ENCODE measurements around the gene PIGM.

Gene PIGM

DNA sequence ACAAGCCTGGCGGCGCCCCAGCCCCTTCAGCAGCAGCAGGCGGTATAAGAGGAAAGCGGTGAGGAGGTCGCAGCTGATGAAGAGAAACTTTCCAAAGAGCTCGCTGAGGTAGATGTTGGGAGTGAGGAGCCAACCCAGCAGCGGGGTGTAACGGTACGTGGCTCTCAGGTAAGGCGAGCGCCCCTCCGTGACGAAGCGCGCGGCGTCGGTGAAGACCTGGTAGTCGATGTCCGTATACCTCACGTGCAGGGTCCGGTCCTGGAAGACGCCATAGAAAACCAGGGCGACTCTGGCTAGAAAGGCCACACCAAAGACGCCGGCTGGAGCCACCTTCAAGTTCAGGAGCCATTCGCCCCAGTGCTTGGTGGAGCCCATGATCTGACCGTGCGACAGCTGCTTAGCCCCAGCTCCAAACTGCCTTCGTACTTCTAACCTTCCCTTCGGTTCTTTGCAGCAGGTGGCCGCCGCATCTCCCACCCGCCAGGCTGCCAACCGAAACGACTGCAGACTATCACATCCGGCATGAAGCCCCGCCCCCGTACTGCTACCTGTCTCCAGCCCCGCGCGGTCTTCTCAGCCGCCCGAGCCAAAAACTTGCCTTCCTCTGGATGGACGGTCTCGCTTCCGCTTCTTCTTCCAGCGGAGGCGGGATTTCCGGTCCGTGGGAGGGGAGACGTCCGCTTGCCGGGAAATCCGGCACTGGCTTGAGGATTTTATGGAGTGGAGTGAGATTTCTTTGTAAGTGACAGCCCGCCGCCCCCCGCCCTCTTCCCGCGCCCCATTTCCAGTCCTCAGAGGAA is at the start of gene PIGM:
Gene PIGM (minus strand): TSS at position 626 of the 800 bp plus-strand sequence. CDS start 251 bp downstream, at position 375.
- DNase-seq (peak; percentile 89 to 95), ATAC-seq (peak; percentile 99)
- Mint-ChIP-seq H3K9me3 (no peaks in the 10 kb centered on the region), H3K27ac (peak within 1 kb of the TSS; percentile 81 to 94), H3K4me1 (peaks cover 48% of the 10 kb centered on the region), H3K27me3 (no peaks in the 10 kb centered on the region), H3K4me3 (peak within 1 kb of the TSS; percentile 98 to 99)

DNA sequence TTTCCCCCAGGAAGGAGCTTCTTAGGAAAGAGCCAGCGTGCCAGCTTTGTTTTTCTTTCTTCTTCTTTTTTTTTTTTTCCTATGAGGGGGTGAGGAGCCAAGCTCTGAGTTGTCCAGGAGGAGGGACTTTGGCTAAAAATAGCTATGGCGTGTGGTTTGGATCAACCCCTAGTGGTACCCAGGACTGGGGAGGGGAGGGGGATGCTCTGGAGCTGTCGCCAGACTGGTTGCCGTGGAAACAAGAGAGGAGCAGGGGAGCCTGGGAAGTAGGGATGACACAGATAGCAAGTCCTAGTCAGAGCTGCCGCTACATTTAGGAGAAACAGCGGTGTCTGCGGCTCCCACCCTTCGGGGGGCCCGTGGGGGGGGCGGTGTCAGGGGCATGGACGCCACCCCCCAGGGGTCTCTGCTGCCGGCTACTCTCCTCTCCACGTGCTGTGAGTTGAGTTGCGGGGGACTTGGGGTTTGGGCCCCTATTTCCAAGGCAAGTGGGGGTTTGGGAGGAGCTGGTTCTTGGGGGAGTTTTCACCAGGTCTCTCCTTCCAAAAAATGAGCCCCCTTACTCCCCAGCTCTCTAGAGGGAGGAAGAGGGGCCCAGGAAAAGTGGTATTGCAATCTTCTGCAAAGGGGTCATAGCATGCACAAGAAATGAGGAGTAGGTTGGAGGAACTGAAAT is 49.6 kb upstream of the PIGM start, which contains the start of gene KCNJ9:
Gene KCNJ9 (plus strand): TSS at position 278 of the 676 bp plus-strand sequence. CDS start 2,493 bp downstream, outside the sequence.
- no peak within 1 kb of the TSS for H3K4me3 Mint-ChIP-seq
- peaks cover 26% of the 10 kb centered on the region for H3K4me1 Mint-ChIP-seq
- DNase-seq (no peak), ATAC-seq (no peak)
- no peaks in the 10 kb centered on the region for H3K9me3 Mint-ChIP-seq
- no peak within 1 kb of the TSS for H3K27ac Mint-ChIP-seq
- peaks cover 61% of the 10 kb centered on the region for H3K27me3 Mint-ChIP-seq

DNA sequence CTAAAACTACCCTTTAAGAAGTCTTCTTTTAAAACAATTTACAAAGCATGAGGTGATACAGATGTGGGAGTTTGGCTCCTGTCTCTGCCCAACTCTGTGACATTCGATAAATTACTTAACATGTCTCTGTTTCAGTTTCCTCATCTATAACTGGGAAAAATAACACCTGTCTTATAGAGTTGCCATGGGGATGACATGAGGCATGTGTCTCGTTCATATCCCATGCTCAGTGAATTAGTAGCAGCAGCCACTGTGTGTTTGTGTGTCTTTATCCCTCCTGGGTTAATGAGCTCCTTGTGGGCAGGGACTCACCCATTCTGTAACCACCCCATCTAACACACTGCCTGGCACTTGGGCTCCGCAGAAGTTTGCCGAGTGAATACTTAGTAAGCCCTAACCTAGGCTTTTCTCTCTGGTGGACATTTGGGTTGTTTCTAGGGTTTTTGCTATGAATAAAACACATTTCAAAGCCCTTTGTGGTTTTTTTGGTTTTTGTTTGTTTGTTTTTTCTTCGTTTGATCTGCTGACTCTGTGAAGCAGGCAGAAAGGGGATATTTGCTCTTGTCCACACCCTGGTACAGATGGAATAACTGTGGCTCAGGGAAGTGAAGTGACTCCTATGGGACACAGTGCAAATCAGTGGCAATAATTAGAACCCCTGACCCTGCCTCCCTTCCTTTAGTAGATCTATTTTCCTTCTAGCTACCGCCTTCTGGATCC is 48.8 kb upstream of the PIGM start:
- DNase-seq, result no peak
- no peak overlapping the region for H3K4me3 Mint-ChIP-seq
- peaks cover 21% of the 10 kb centered on the region for H3K4me1 Mint-ChIP-seq
- H3K9me3 Mint-ChIP-seq, result no peaks in the 10 kb centered on the region
- no peak overlapping the region for H3K27ac Mint-ChIP-seq
- ATAC-seq, result no peak
- H3K27me3 Mint-ChIP-seq, result peaks cover 69% of the 10 kb centered on the region

DNA sequence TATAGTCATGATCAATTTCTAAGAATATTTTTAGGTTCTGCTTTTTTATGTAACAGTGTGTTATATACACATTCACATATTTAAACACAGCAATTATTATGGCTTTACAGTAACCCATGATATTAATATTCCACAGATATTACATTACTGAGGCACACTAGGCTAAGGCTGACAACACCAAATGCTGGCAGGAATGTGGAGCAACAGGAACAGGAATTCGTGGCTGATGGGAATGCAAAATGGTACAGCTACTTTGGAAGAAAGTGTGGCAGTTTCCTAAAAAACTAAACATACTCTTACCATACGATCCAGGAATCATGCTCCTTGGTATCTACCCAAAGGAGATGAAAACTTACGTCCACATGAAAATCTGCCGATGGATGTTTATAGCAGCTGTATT is 47.7 kb upstream of the PIGM start:
- DNase-seq (no peak), ATAC-seq (no peak)
- no peaks in the 10 kb centered on the region for H3K9me3 Mint-ChIP-seq
- no peak overlapping the region for H3K27ac Mint-ChIP-seq
- H3K4me1 Mint-ChIP-seq, result peaks cover 19% of the 10 kb centered on the region
- H3K4me3 Mint-ChIP-seq, result no peak overlapping the region
- peaks cover 78% of the 10 kb centered on the region for H3K27me3 Mint-ChIP-seq

DNA sequence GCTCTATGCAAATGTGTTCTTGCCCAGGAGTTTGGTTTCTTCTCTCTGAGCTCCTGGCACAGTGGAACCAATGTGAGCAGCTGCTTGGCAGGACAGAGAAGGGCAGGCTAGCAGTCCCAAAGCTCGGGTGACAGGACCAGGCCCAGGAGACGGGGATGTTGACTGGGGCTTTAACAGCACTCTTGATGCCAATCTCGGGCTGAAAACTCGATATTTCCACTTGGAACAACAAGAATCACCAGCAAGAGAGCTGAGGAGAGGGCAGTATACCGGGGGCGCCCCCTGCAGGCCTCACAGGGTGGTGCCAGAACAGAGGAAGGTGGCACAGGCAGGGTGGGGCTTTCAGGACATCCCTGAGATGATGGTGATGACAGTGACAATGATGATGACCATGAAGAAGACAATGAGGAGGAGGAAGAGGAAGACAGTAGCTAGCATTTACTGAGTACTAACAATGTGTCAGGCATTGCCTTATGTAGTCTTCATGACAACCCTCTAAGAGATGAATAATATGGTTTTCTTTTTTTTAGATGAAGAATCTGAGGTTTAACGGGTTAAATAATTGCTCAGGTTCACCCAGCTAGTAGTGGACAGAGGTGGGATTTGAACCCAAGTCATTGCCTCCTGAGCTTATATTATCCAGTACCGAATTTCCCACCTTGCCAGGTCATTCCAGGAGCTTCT is 46.9 kb upstream of the PIGM start:
- ATAC-seq (peak; percentile 91), DNase-seq (peak; percentile 67 to 73)
- Mint-ChIP-seq H3K27ac (no peak overlapping the region), H3K4me1 (peaks cover 13% of the 10 kb centered on the region), H3K4me3 (no peak overlapping the region), H3K9me3 (no peaks in the 10 kb centered on the region), H3K27me3 (peaks cover 81% of the 10 kb centered on the region)

DNA sequence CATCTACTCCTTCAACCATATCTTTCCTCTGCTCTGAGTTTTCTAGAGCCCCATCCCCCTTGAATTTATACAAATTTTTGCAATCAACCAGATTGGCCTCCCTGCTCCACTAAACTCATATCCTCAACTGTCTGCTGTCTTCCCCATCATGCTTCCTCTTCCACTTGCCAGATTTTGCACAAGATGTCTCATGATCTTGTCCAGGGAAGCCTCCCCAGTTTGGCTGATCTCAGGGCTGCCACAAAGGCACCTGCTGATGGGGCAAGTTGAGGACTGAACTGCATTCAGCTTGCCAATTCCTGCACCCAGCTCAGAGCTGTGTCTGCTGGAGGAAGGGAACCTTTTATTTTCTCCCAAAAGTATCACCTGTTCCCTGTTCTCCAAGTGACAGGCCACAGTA is 45.7 kb upstream of the PIGM start:
- Mint-ChIP-seq H3K27me3 (peaks cover 76% of the 10 kb centered on the region), H3K9me3 (no peaks in the 10 kb centered on the region), H3K4me3 (no peak overlapping the region), H3K4me1 (peaks cover 13% of the 10 kb centered on the region), H3K27ac (no peak overlapping the region)
- no peak for ATAC-seq
- no peak for DNase-seq

DNA sequence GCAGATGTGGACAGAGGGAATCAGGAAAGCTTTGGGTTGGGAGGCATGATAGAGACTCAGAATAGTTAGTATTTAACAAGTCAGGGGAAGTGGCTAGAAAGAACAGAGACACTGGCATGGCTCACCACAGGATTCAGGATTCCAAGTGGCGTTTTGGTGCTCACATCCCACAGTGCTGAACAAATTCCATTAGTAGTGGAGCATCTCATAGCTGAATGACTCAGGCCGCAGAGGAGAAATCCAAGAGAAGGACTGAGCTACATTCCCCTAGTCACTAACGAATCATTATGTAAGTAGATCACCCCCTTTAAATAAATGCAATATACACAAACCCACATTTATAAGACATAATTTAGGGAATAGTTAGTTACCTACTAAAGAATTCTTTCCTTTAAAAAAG is 44.5 kb upstream of the PIGM start:
- Mint-ChIP-seq H3K4me3 (no peak overlapping the region), H3K27me3 (peaks cover 75% of the 10 kb centered on the region), H3K9me3 (no peaks in the 10 kb centered on the region), H3K27ac (no peak overlapping the region), H3K4me1 (peaks cover 9% of the 10 kb centered on the region)
- DNase-seq (no peak), ATAC-seq (no peak)

DNA sequence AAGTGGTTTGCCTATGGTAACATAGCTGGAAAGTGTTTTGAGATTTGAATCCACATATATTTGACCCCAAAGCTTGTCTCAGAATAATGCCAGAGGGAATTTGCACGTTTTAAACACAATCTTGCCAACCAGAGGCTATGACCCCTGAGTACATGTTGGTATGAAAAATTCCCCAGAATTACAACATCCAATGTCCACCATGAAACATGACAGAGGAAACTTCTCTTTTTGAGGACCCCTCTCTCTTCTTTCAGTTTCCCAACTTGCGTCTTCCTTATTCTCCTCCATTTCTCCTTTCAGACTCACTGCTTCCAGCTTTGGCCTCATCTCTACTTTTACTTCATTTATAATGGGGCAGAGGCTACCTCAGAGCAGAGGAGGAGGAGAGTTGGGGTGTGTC is 44.0 kb upstream of the PIGM start:
- peaks cover 5% of the 10 kb centered on the region for H3K4me1 Mint-ChIP-seq
- peaks cover 75% of the 10 kb centered on the region for H3K27me3 Mint-ChIP-seq
- H3K4me3 Mint-ChIP-seq, result no peak overlapping the region
- DNase-seq (no peak), ATAC-seq (no peak)
- no peaks in the 10 kb centered on the region for H3K9me3 Mint-ChIP-seq
- H3K27ac Mint-ChIP-seq, result no peak overlapping the region

DNA sequence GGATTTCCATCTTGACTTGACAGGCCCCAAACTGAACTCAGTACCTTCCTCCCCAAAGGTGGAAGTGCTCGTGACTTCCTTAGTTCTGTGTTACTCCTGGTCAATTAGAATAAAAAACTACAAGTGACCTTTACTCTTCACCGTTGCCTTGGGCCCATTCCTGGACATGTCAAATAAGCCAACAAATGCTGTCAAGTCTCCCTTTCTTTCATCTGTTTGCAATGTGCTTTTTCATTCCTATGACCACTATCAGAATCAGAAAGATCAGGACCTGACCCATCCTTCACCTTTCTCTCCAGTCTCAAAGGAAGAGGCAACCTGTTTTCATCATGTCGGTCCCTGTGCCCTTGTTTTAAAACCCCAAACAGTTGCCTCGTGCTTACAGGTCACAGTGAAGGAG is 43.1 kb upstream of the PIGM start:
- Mint-ChIP-seq H3K4me1 (peaks cover 10% of the 10 kb centered on the region), H3K27ac (no peak overlapping the region), H3K9me3 (no peaks in the 10 kb centered on the region), H3K4me3 (no peak overlapping the region), H3K27me3 (peaks cover 75% of the 10 kb centered on the region)
- ATAC-seq (no peak), DNase-seq (no peak)

DNA sequence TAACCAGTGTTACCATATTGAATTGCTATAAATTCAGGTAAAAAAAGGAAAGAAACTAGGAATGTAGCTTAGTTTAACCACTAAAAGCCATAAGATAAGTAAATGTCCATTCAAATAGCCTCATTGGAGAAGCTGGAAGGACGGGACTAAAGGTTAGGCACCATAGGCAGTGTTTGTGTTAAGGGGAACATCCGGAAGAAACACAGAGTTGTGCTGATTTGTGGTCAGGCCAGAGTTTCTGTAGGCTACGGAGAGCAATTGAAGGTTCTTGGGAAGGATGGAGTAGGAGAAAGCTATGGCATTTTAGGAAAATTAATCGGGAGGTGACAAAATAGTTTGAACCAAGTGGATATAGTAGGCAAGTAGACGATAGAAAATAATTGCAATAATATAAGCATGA is 39.5 kb upstream of the PIGM start:
- H3K4me3 Mint-ChIP-seq, result no peak overlapping the region
- peaks cover 15% of the 10 kb centered on the region for H3K4me1 Mint-ChIP-seq
- H3K27me3 Mint-ChIP-seq, result peaks cover 64% of the 10 kb centered on the region
- no peak overlapping the region for H3K27ac Mint-ChIP-seq
- ATAC-seq (no peak), DNase-seq (no peak)
- no peaks in the 10 kb centered on the region for H3K9me3 Mint-ChIP-seq

DNA sequence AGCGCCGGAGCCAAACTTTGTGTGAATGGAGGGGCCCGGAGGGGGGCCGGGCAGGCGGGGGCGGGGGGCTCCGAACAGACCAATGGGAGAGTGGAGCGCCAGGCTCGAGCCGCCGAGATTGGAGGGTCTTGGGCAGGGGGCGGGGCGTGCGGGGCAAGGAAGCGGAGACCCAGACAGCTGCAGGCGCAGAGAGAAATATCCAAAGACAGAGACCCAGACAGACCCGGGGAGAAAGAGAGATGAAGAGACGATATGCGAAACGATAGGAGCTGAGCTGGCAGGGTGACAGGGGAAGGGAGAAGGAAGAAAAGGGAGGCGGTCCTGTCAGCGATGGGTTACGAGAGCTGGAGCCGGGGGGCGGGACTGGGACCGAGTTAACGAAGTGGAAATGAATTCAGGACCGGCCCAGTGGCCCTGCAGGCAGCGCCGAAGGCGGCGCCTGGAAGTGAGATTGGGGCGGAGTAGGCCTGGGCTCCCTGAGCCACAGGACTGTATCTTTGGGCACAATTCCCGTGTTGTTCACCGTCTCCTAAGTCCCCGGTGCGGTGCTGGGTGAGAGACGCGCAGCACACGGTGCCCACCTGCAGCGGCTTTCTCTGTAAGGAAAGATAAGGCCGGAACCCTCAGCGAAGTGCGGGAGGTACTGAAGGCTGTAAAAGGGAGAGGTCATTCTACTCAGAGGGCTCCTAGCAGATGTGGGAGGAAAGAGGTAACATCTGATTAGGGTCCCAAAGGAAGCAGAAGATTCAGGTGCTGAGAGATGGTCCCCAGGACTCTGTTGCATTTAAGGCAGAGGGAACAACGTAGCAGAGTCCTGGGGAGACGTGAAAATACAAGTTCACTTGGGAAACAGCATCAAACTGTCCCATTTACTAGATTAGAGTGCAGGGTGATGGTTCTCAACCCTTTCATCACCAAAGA is 38.7 kb upstream of the PIGM start:
- Mint-ChIP-seq H3K27me3 (peaks cover 57% of the 10 kb centered on the region), H3K4me3 (peak overlapping the region; percentile 84 to 93), H3K4me1 (peaks cover 15% of the 10 kb centered on the region), H3K27ac (no peak overlapping the region), H3K9me3 (no peaks in the 10 kb centered on the region)
- ATAC-seq (peak; percentile 84), DNase-seq (peak; percentile 51 to 62)

DNA sequence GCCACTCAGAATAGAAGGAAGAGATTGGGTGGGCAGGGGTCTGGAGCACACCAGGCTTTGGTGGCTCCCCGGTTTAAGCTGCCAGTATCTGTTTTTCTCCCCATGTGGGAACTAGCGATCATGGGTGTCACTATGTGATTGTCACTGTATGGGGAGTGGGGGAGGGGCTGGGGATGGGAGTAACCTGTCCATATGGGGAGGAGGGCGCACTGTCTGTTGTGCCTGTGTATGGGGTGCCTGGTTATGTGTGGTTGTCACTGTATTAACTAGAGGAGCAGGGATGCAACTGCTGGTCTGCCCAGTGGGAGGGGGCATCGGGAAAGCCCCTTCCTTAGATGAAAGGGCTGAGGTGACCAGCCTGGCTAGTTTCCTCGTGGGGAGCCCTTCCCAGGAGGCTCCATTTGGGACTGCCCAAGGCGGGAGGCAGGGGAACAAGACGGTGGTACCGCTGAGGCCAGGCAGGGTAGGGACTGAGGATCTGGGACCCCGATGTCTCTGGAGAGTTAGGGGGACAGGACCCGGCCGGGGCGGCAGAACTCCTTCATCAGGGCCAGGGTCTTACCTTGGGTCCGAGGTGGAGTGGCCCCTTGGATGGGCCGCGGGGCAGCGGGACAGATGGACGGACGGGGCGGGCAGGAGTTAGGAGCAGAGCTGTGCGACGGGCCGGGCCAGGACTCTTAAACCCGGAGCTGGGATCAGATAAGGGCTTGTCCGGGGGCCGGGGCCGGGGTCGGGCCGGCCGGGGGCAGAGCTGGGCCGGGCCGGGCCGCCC is 37.9 kb upstream of the PIGM start, which contains the start of gene KCNJ10:
Gene KCNJ10 (minus strand): TSS at position 701 of the 772 bp plus-strand sequence. CDS start 27,628 bp downstream, outside the sequence.
- ATAC-seq (peak; percentile 68), DNase-seq (no peak)
- Mint-ChIP-seq H3K4me1 (peaks cover 15% of the 10 kb centered on the region), H3K9me3 (no peaks in the 10 kb centered on the region), H3K27me3 (peaks cover 50% of the 10 kb centered on the region), H3K27ac (peak within 1 kb of the TSS; percentile 54 to 56), H3K4me3 (peak within 1 kb of the TSS; percentile 84 to 93)

DNA sequence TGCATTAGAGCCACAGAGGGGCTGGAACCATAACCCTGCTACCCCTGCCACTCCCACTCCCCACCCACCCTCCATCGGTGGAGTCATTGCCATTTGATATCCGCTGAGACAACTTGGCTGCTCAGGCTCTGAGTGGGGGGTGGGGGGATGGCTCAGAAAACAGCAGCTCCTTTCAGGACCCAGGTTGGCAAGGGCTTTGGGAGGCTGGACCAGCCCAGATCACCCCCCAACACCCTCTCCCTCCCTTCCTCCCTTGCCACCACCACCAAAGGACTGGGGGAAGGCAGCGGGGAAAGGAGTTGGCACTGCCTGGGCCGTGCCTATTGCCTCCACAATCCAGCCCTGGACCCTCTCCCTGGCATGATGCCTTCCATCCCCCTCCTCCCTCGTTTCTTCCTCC is 36.4 kb upstream of the PIGM start:
- H3K4me1 Mint-ChIP-seq, result peaks cover 15% of the 10 kb centered on the region
- DNase-seq (no peak), ATAC-seq (no peak)
- peaks cover 45% of the 10 kb centered on the region for H3K27me3 Mint-ChIP-seq
- H3K27ac Mint-ChIP-seq, result no peak overlapping the region
- no peak overlapping the region for H3K4me3 Mint-ChIP-seq
- H3K9me3 Mint-ChIP-seq, result no peaks in the 10 kb centered on the region

All from stimulated activated naive CD8-positive, alpha-beta T cell treated with anti-CD3 and anti-CD28 coated beads, Interleukin-15, amount 100 ng/mL, for 72 hours (primary cell).